H1 (cell line): ENCODE measurements around the gene CDHR2. TPM values are rescaled to one million over a fixed set of nuclear protein-coding genes. Genes with fewer than 3 reads are reported as not detected.
"Not testable (repeated sequence)": the region's sequence is repeated elsewhere in the genome, so short reads cannot be mapped to it uniquely, and the experiment has no call there.

ENCODE experiments used
- CTCF ChIA-PET: fragments of 300-600 bp; sonication (Branson Sonifier 250); formaldehyde crosslinking; loops from one replicate; lab custom pipeline; 2021; ENCODE audit not compliant: partially characterized antibody; lab: Charles Lee
- POLR2A ChIA-PET: fragments of 300-600 bp; sonication (Branson Sonifier 250); formaldehyde crosslinking; loops from one replicate; lab custom pipeline; 2021; ENCODE audit warnings: inconsistent platforms; ENCODE audit not compliant: partially characterized antibody; lab: Charles Lee
- DNase-seq, 2 experiments: peaks; one replicate each; pipeline versions ENCODE4 v3.0.0 to v3.0.0-alpha.2; 2010 to 2022; ENCODE audit warnings: low spot score in 2 of 2, low read depth in 1 of 2, mixed read lengths in 1 of 2
- FAIRE-seq: peaks from 2 replicates; lab custom pipeline; 2011; peaks lifted over from hg19 to GRCh38; lab: Jason Lieb, UNC
- H2AFZ ChIP-seq: 2 replicates; pipeline ENCODE4 v1.8.1; 2012; ENCODE audit warnings: low read length, inconsistent platforms
- H2AK5ac ChIP-seq: 2 replicates; pipeline ENCODE4 v1.6.1; 2013; ENCODE audit warnings: low read depth, low read length
- H2BK120ac ChIP-seq: replicated peaks from 2 replicates; pipeline ENCODE3; 2013; ENCODE audit warnings: low read depth, low read length, inconsistent platforms
- H2BK12ac ChIP-seq: 2 replicates; pipeline ENCODE4 v1.6.1; 2013; ENCODE audit warnings: low read depth, low read length
- H2BK15ac ChIP-seq: 2 replicates; pipeline ENCODE4 v1.6.1; 2013; ENCODE audit warnings: low read length
- H2BK20ac ChIP-seq: 2 replicates; pipeline ENCODE4 v1.6.1; 2013; ENCODE audit warnings: low read length
- H2BK5ac ChIP-seq: 2 replicates; pipeline ENCODE4 v1.6.1; 2013; ENCODE audit warnings: low read depth, low read length
- H3K14ac ChIP-seq: 2 replicates; pipeline ENCODE4 v1.6.1; 2013; ENCODE audit warnings: inconsistent platforms; ENCODE audit not compliant: insufficient read length
- H3K18ac ChIP-seq: 2 replicates; pipeline ENCODE4 v1.6.1; 2013; ENCODE audit warnings: low read length; ENCODE audit errors: extremely low read depth
- H3K23ac ChIP-seq: 2 replicates; pipeline ENCODE4 v1.6.1; 2013; ENCODE audit warnings: inconsistent platforms; ENCODE audit not compliant: insufficient read length
- H3K23me2 ChIP-seq: 2 replicates; pipeline ENCODE4 v1.6.1; 2013; ENCODE audit warnings: low read depth, low read length
- H3K27ac ChIP-seq: 2 replicates; pipeline ENCODE4 v1.6.1; 2011; ENCODE audit warnings: low read depth, low read length, inconsistent platforms
- H3K27me3 ChIP-seq, 4 experiments: replicated peaks in 1 of 4; 1 replicate in 1 of 4; 2 replicates in 3 of 4; pipeline versions ENCODE4 v1.6.1 to v1.8.1; 2011 to 2013; ENCODE audit warnings: low read length in 3 of 4, mild to moderate bottlenecking in 3 of 4, inconsistent platforms in 2 of 4, mixed read lengths in 2 of 4, moderate library complexity in 1 of 4; ENCODE audit not compliant: control insufficient read depth in 3 of 4, insufficient read depth in 3 of 4; ENCODE audit errors: extremely low read depth in 1 of 4
- H3K36me3 ChIP-seq, 4 experiments: 2 replicates each; pipeline versions ENCODE4 v1.6.1 to v1.8.1; 2011 to 2013; ENCODE audit warnings: mild to moderate bottlenecking in 4 of 4, low read length in 3 of 4, moderate library complexity in 2 of 4, control low read depth in 1 of 4, inconsistent platforms in 1 of 4; ENCODE audit not compliant: insufficient read depth in 4 of 4, control insufficient read depth in 2 of 4
- H3K4ac ChIP-seq: replicated peaks from 2 replicates; pipeline ENCODE3; 2013; ENCODE audit warnings: low read length, low read depth, mixed read lengths, inconsistent platforms; ENCODE audit not compliant: insufficient read length
- H3K4me1 ChIP-seq, 4 experiments: replicated peaks in 1 of 4; 1 replicate in 1 of 4; 2 replicates in 3 of 4; pipeline versions ENCODE4 v1.6.1 to v1.8.1; 2011 to 2013; ENCODE audit warnings: low read length in 3 of 4, inconsistent platforms in 2 of 4, mixed read lengths in 1 of 4; ENCODE audit not compliant: insufficient read depth in 4 of 4, control insufficient read depth in 3 of 4
- H3K4me2 ChIP-seq, 2 experiments: 2 replicates each; pipeline versions ENCODE4 v1.6.1 to v1.8.1; 2011 to 2013; ENCODE audit warnings: low read depth in 2 of 2, low read length in 2 of 2, control low read depth in 1 of 2, inconsistent platforms in 1 of 2, mild to moderate bottlenecking in 1 of 2; ENCODE audit not compliant: insufficient read depth in 1 of 2
- H3K4me3 ChIP-seq, 4 experiments: fragments of 200-600, 300-600 bp in 1 of 4; sonication (generic), shearing (Covaris generic), sonication (Bioruptor Twin) in 1 of 4; 2 replicates each; pipeline versions ENCODE4 v1.5.1 to v1.8.1; 2011 to 2016; ENCODE audit warnings: low read length in 4 of 4, low read depth in 3 of 4, control low read depth in 2 of 4, inconsistent platforms in 2 of 4, mild to moderate bottlenecking in 2 of 4, mixed read lengths in 1 of 4, moderate library complexity in 1 of 4; ENCODE audit not compliant: insufficient read depth in 2 of 4; ENCODE audit errors: extremely low read depth in 1 of 4
- H3K56ac ChIP-seq: replicated peaks from 2 replicates; pipeline ENCODE3; 2013; ENCODE audit warnings: low read depth, mild to moderate bottlenecking, mixed read lengths, low read length, inconsistent platforms; ENCODE audit not compliant: insufficient read length
- H3K79me1 ChIP-seq: 2 replicates; pipeline ENCODE4 v1.6.1; 2013; ENCODE audit warnings: low read depth, low read length, control low read depth
- H3K79me2 ChIP-seq, 2 experiments: 2 replicates each; pipeline versions ENCODE4 v1.6.1 to v1.8.1; 2012 to 2013; ENCODE audit warnings: low read length in 2 of 2, mild to moderate bottlenecking in 2 of 2, inconsistent platforms in 1 of 2; ENCODE audit not compliant: insufficient read depth in 2 of 2, control insufficient read depth in 1 of 2
- H3K9ac ChIP-seq, 4 experiments: replicated peaks in 1 of 4; 1 replicate in 1 of 4; 2 replicates in 3 of 4; pipeline versions ENCODE4 v1.6.1 to v1.8.1; 2011 to 2013; ENCODE audit warnings: low read depth in 3 of 4, low read length in 3 of 4, control low read depth in 2 of 4, mild to moderate bottlenecking in 2 of 4, moderate library complexity in 2 of 4, inconsistent platforms in 1 of 4; ENCODE audit errors: extremely low read depth in 1 of 4
- H3K9me3 ChIP-seq, 2 experiments: 2 replicates each; pipeline versions ENCODE4 v1.6.1 to v1.8.1; 2012 to 2013; ENCODE audit warnings: mild to moderate bottlenecking in 2 of 2, moderate library complexity in 2 of 2, control low read depth in 1 of 2, inconsistent platforms in 1 of 2, low read depth in 1 of 2, low read length in 1 of 2, mixed read lengths in 1 of 2; ENCODE audit not compliant: insufficient read depth in 2 of 2
- H4K20me1 ChIP-seq, 2 experiments: replicated peaks in 1 of 2; 2 replicates each; pipeline versions ENCODE3 to v1.8.1; 2011 to 2013; ENCODE audit warnings: inconsistent platforms in 2 of 2, low read length in 2 of 2, mild to moderate bottlenecking in 1 of 2; ENCODE audit not compliant: insufficient read depth in 2 of 2, control insufficient read depth in 1 of 2
- H4K5ac ChIP-seq: 2 replicates; pipeline ENCODE4 v1.6.1; 2013; ENCODE audit warnings: low read length, low read depth, mixed read lengths, inconsistent platforms; ENCODE audit not compliant: insufficient read length
- H4K8ac ChIP-seq: 2 replicates; pipeline ENCODE4 v1.8.0; 2013; ENCODE audit warnings: mild to moderate bottlenecking, moderate library complexity, low read length, inconsistent platforms; ENCODE audit not compliant: insufficient read depth; ENCODE audit errors: extremely low read depth
- H4K91ac ChIP-seq: replicated peaks from 2 replicates; pipeline ENCODE3; 2013; ENCODE audit warnings: low read length, mixed read lengths, inconsistent platforms; ENCODE audit not compliant: insufficient read length
- WGBS, 2 experiments: shearing (Covaris generic) in 1 of 2; methylation state at CpG; one replicate each; pipeline versions ENCODE4 v1.1.6 to v1.1.7; 2013 to 2015; ENCODE audit warnings: low lambda C conversion rate in 2 of 2, mixed read lengths in 2 of 2, inconsistent platforms in 1 of 2, low coverage in 1 of 2, missing lambda C conversion rate in 1 of 2; ENCODE audit not compliant: insufficient replicate concordance in 2 of 2, insufficient coverage in 1 of 2, insufficient read length in 1 of 2; ENCODE audit errors: extremely low coverage in 1 of 2, missing lambda C conversion rate in 1 of 2; 5-methylcytosine and 5-hydroxymethylcytosine counted together
- polyA plus RNA-seq, 7 experiments: library from polyadenylated mRNA; depleted of rRNA in 3 of 7; stranded (reverse) in 5 of 7; unstranded in 2 of 7; fragments of >200 nt in 5 of 7; fragments of 200-250 nt in 2 of 7; gene quantifications; 1 replicate in 5 of 7; 2 replicates in 1 of 7; 4 replicates in 1 of 7; pipeline versions ENCODE4 v1.2.1 to v1.2.3, GENCODE V29; 2011 to 2013; ENCODE audit warnings: missing spikeins in 2 of 7, mixed read lengths in 2 of 7
- total RNA-seq: library from RNA; stranded (reverse); fragmentation: NEBNext Ultra II Directional; extraction: Animal tissue kit (Norgen Biotek cat#: 25700); gene quantifications from 2 replicates; pipeline ENCODE4 v1.2.1, GENCODE V29; 2021

Gene CDHR2
- total and polyA plus RNA-seq, 2 of the 8 experiments (the other 6 are each of a cell fraction or from before 2014, with no cell fraction given) = 0.02 to 0.43 TPM

DNA sequence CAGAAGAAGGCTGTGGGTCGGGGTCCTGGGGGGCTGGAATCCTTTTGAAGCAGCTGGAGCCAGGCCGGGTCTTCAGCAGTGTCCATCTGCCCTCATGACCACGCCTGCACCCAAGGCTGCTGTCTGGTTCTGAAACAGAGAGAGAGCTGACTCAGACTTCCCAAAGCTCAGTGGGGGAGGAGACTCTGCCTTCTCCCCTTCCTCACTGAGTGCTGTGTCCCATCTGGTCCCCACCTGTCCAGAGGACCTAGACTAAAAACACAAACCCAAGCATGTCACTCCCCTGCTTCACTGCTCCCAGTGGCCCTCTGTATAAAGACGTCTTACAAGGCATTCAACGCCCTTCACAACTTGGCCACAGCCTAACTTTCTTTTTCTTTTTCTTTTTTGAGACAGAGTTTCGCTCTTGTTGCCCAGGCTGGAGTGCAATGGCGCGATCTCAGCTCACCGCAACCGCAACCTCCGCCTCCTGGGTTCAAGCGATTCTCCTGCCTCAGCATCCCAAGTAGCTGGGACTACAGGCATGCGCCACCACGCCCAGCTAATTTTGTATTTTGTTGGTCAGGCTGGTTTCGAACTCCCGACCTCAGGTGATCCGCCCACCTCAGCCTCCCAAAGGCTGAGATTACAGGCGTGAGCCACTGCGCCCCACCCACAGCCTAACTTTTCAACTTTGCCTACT is 50.7 kb downstream of the CDHR2 start:
- H3K27me3 ChIP-seq = peaks cover 0 to 19% (median 7%) of the 10 kb centered on the region in 4 experiments; a peak in 3 of 7 replicates
- DNase-seq, H2BK12ac ChIP-seq, H3K4me3 ChIP-seq, H3K14ac ChIP-seq, H3K36me3 ChIP-seq, H3K18ac ChIP-seq, H4K20me1 ChIP-seq, H2AK5ac ChIP-seq, H3K23me2 ChIP-seq, H3K27ac ChIP-seq, H2BK15ac ChIP-seq, H3K56ac ChIP-seq, H3K23ac ChIP-seq, H2BK120ac ChIP-seq, H4K5ac ChIP-seq, H2BK20ac ChIP-seq, H3K9me3 ChIP-seq, H3K4me2 ChIP-seq, H2BK5ac ChIP-seq, POLR2A ChIA-PET, H3K4ac ChIP-seq, H3K9ac ChIP-seq, H4K8ac ChIP-seq, H3K79me1 ChIP-seq, H3K79me2 ChIP-seq, H4K91ac ChIP-seq, H3K4me1 ChIP-seq, FAIRE-seq, H2AFZ ChIP-seq: not testable (repeated sequence)
- CTCF ChIA-PET = interaction anchor here (1.3 kb wide), 1 partner anchor 870 kb away, joined by 3 read pairs; no protein-coding TSS in a partner anchor
- 96% methylated on average over 19 of the region's 19 CpGs; no CpG with 5 or more reads in 1 of the 2 experiments for WGBS, 2 experiments
